PFSK-1 (cell line): ENCODE measurements around the gene PIGS.

ENCODE experiments used
- TAF1 ChIP-seq: IDR thresholded peaks from 2 replicates; pipeline ENCODE4 v1.6.1; 2012; ENCODE audit warnings: low read length, control low read depth, borderline replicate concordance; ENCODE audit not compliant: insufficient read depth
- TF ChIP-seq, protein P1 (sequence below), 2 experiments: IDR thresholded peaks; 2 replicates each; pipeline versions ENCODE4 v1.6.1 to v1.8.0; 2011 to 2012; ENCODE audit warnings: low read depth in 2 of 2, low read length in 2 of 2, control low read depth in 1 of 2, inconsistent platforms in 1 of 2, mild to moderate bottlenecking in 1 of 2, moderate library complexity in 1 of 2; ENCODE audit not compliant: insufficient read depth in 1 of 2

GRCh38 chr17:28576758-28577465 is 5.6 kb upstream of the PIGS start, which contains the start of gene ALDOC:
- TF ChIP-seq, protein P1, sequence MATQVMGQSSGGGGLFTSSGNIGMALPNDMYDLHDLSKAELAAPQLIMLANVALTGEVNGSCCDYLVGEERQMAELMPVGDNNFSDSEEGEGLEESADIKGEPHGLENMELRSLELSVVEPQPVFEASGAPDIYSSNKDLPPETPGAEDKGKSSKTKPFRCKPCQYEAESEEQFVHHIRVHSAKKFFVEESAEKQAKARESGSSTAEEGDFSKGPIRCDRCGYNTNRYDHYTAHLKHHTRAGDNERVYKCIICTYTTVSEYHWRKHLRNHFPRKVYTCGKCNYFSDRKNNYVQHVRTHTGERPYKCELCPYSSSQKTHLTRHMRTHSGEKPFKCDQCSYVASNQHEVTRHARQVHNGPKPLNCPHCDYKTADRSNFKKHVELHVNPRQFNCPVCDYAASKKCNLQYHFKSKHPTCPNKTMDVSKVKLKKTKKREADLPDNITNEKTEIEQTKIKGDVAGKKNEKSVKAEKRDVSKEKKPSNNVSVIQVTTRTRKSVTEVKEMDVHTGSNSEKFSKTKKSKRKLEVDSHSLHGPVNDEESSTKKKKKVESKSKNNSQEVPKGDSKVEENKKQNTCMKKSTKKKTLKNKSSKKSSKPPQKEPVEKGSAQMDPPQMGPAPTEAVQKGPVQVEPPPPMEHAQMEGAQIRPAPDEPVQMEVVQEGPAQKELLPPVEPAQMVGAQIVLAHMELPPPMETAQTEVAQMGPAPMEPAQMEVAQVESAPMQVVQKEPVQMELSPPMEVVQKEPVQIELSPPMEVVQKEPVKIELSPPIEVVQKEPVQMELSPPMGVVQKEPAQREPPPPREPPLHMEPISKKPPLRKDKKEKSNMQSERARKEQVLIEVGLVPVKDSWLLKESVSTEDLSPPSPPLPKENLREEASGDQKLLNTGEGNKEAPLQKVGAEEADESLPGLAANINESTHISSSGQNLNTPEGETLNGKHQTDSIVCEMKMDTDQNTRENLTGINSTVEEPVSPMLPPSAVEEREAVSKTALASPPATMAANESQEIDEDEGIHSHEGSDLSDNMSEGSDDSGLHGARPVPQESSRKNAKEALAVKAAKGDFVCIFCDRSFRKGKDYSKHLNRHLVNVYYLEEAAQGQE (IDR thresholded peaks at IDR 0.05; ENCODE audit: insufficient read depth in 1 of 2, low read depth in 2 of 2, low read length in 2 of 2), result no peak
- peak; percentile 79; the same call in 1 of the 2 replicates for TF ChIP-seq TAF1
